Activated CD4-positive, alpha-beta T cell treated with anti-CD3 and anti-CD28 coated beads, Interleukin-2, amount 50 U/mL, for 48 hours (primary cell): ENCODE measurements around the gene TRERF1.

Experiments
- DNase-seq, 2 experiments: peaks; one replicate each; pipeline ENCODE4 v3.0.0-alpha.2; 2020

TRERF1 gene

GRCh38 chr6:42239736-42240375 lies 211.9 kb downstream of the TRERF1 start:
- DNase-seq: no peak

GRCh38 chr6:42239333-42239732 lies 212.4 kb downstream of the TRERF1 start:
- no peak for DNase-seq

- DNase-seq: no peak
These were observed 213.9 kb downstream of the TRERF1 start for GRCh38 chr6:42237857-42238256.

- no peak for DNase-seq
These were observed 214.8 kb downstream of the TRERF1 start for GRCh38 chr6:42236682-42237473.

- DNase-seq: no peak
These were observed 215.7 kb downstream of the TRERF1 start for GRCh38 chr6:42236030-42236429.

GRCh38 chr6:42232035-42232434 lies 219.7 kb downstream of the TRERF1 start:
- DNase-seq: no peak

- no peak for DNase-seq
These were observed 221.1 kb downstream of the TRERF1 start for GRCh38 chr6:42230345-42231321.

GRCh38 chr6:42229506-42230119 lies 222.1 kb downstream of the TRERF1 start:
- no peak for DNase-seq

- DNase-seq: no peak
These were observed 223.4 kb downstream of the TRERF1 start for GRCh38 chr6:42228305-42228704.

GRCh38 chr6:42227173-42227850 lies 224.4 kb downstream of the TRERF1 start:
- no peak for DNase-seq

GRCh38 chr6:42226645-42227143 lies 225.0 kb downstream of the TRERF1 start:
- no peak for DNase-seq

GRCh38 chr6:42226161-42226611 lies 225.5 kb downstream of the TRERF1 start:
- DNase-seq: no peak

- no peak for DNase-seq
These were observed 226.3 kb downstream of the TRERF1 start for GRCh38 chr6:42225419-42225818.

- no peak for DNase-seq
These were observed 226.7 kb downstream of the TRERF1 start for GRCh38 chr6:42225029-42225339.

GRCh38 chr6:42224222-42225028 lies 227.3 kb downstream of the TRERF1 start:
- DNase-seq: no peak

- no peak for DNase-seq
These were observed 229.3 kb downstream of the TRERF1 start for GRCh38 chr6:42222448-42222847.

- DNase-seq: no peak
These were observed 230.2 kb downstream of the TRERF1 start for GRCh38 chr6:42221546-42221945.

GRCh38 chr6:42220807-42221206 lies 230.9 kb downstream of the TRERF1 start:
- no peak for DNase-seq

GRCh38 chr6:42217519-42218367 lies 234.0 kb downstream of the TRERF1 start, which contains the start of gene MRPS10:
MRPS10 (minus strand) TSS chr6:42217861; CDS start chr6:42217849, 12 bp downstream.
- peak; percentile 90 to 92 for DNase-seq

- DNase-seq: no peak
These were observed 234.6 kb downstream of the TRERF1 start for GRCh38 chr6:42217157-42217518.
